Measurements from ENCODE around the gene ELL.

DNA sequence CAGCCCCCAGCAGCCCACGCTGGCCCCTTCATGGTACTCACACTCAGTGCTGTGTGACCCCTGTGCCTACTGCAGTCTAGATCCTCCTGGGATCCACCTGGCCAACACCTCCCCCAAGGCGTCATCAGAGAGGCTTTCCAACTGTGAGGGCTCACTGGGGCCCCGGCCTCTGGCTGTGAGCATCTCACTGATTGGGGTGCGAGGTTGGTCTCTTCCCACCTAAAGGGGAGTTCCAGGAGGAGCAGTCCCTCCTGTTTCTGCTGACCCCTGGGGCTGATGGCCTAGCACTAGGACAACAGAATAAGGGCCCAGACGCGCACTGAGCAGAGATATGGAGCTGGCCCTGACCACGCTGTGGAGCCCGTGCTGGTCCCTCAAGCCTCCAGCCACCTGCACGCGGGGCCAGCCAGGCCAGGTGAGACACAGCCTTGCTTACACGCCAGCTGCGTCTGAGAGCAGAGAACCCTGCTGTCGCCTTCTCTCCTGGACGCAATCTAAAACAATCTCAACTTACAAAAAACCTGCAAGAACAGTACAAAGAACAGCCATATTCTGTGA, 32.2 kb downstream of the ELL start:
- TF ChIP-seq, protein P1, sequence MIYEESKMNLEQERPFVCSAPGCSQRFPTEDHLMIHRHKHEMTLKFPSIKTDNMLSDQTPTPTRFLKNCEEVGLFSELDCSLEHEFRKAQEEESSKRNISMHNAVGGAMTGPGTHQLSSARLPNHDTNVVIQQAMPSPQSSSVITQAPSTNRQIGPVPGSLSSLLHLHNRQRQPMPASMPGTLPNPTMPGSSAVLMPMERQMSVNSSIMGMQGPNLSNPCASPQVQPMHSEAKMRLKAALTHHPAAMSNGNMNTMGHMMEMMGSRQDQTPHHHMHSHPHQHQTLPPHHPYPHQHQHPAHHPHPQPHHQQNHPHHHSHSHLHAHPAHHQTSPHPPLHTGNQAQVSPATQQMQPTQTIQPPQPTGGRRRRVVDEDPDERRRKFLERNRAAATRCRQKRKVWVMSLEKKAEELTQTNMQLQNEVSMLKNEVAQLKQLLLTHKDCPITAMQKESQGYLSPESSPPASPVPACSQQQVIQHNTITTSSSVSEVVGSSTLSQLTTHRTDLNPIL (CRISPR knock-in tag; IDR thresholded peaks at IDR 0.05; ENCODE audit: low read depth): no peak
- no peak for TF ChIP-seq ARNTL (CRISPR knock-in tag; IDR thresholded peaks at IDR 0.05; ENCODE audit: borderline replicate concordance, low read depth)
- no peak for TF ChIP-seq GLIS3 (CRISPR knock-in tag; IDR thresholded peaks at IDR 0.05)
- TF ChIP-seq, protein P2, sequence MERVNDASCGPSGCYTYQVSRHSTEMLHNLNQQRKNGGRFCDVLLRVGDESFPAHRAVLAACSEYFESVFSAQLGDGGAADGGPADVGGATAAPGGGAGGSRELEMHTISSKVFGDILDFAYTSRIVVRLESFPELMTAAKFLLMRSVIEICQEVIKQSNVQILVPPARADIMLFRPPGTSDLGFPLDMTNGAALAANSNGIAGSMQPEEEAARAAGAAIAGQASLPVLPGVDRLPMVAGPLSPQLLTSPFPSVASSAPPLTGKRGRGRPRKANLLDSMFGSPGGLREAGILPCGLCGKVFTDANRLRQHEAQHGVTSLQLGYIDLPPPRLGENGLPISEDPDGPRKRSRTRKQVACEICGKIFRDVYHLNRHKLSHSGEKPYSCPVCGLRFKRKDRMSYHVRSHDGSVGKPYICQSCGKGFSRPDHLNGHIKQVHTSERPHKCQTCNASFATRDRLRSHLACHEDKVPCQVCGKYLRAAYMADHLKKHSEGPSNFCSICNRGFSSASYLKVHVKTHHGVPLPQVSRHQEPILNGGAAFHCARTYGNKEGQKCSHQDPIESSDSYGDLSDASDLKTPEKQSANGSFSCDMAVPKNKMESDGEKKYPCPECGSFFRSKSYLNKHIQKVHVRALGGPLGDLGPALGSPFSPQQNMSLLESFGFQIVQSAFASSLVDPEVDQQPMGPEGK (CRISPR knock-in tag; IDR thresholded peaks at IDR 0.05; ENCODE audit: borderline replicate concordance): no peak
- no peak for TF ChIP-seq ZC3H10 (CRISPR knock-in tag; IDR thresholded peaks at IDR 0.05)
- no peak for TF ChIP-seq ISL1 (CRISPR knock-in tag; IDR thresholded peaks at IDR 0.05)
- TF ChIP-seq, protein P3, sequence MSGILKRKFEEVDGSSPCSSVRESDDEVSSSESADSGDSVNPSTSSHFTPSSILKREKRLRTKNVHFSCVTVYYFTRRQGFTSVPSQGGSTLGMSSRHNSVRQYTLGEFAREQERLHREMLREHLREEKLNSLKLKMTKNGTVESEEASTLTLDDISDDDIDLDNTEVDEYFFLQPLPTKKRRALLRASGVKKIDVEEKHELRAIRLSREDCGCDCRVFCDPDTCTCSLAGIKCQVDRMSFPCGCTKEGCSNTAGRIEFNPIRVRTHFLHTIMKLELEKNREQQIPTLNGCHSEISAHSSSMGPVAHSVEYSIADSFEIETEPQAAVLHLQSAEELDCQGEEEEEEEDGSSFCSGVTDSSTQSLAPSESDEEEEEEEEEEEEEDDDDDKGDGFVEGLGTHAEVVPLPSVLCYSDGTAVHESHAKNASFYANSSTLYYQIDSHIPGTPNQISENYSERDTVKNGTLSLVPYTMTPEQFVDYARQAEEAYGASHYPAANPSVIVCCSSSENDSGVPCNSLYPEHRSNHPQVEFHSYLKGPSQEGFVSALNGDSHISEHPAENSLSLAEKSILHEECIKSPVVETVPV (CRISPR knock-in tag; IDR thresholded peaks at IDR 0.05): no peak
- TF ChIP-seq RARB (CRISPR knock-in tag; IDR thresholded peaks at IDR 0.05): no peak
- no peak for TF ChIP-seq OSR1 (CRISPR knock-in tag; IDR thresholded peaks at IDR 0.05)
- TF ChIP-seq ZNF70 (CRISPR knock-in tag; IDR thresholded peaks at IDR 0.05): no peak
- no peak for TF ChIP-seq ZFP30 (CRISPR knock-in tag; IDR thresholded peaks at IDR 0.05)
- TF ChIP-seq ESRRG (CRISPR knock-in tag; IDR thresholded peaks at IDR 0.05): no peak
- TF ChIP-seq, protein P4, sequence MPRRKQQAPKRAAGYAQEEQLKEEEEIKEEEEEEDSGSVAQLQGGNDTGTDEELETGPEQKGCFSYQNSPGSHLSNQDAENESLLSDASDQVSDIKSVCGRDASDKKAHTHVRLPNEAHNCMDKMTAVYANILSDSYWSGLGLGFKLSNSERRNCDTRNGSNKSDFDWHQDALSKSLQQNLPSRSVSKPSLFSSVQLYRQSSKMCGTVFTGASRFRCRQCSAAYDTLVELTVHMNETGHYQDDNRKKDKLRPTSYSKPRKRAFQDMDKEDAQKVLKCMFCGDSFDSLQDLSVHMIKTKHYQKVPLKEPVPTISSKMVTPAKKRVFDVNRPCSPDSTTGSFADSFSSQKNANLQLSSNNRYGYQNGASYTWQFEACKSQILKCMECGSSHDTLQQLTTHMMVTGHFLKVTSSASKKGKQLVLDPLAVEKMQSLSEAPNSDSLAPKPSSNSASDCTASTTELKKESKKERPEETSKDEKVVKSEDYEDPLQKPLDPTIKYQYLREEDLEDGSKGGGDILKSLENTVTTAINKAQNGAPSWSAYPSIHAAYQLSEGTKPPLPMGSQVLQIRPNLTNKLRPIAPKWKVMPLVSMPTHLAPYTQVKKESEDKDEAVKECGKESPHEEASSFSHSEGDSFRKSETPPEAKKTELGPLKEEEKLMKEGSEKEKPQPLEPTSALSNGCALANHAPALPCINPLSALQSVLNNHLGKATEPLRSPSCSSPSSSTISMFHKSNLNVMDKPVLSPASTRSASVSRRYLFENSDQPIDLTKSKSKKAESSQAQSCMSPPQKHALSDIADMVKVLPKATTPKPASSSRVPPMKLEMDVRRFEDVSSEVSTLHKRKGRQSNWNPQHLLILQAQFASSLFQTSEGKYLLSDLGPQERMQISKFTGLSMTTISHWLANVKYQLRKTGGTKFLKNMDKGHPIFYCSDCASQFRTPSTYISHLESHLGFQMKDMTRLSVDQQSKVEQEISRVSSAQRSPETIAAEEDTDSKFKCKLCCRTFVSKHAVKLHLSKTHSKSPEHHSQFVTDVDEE (CRISPR knock-in tag; IDR thresholded peaks at IDR 0.05): no peak

Data from SK-N-SH treated with all-trans-retinoic acid at 6 μM for 48 hours (cell line).